HFFc6 (cell line): ENCODE measurements around the gene POFUT2. TPM values are rescaled to one million over a fixed set of nuclear protein-coding genes. Genes with fewer than 3 reads are reported as not detected.

Source experiments
- DNase-seq: peaks from one replicate; pipeline ENCODE4 v3.0.0-alpha.2; 2018
- H3K27ac Mint-ChIP-seq: 2 replicates; pipeline ENCODE4 v1.8.0; 2020; ENCODE audit warnings: mild to moderate bottlenecking, mixed read lengths
- H3K27me3 Mint-ChIP-seq: 2 replicates; pipeline ENCODE4 v1.8.0; 2021; ENCODE audit warnings: mild to moderate bottlenecking, moderate library complexity, mixed read lengths; ENCODE audit not compliant: insufficient read depth
- H3K36me3 Mint-ChIP-seq: 2 replicates; pipeline ENCODE4 v1.8.0; 2021; ENCODE audit warnings: low read depth, mixed read lengths
- H3K4me1 Mint-ChIP-seq: 2 replicates; pipeline ENCODE4 v1.8.0; 2020; ENCODE audit warnings: low read depth, mixed read lengths
- H3K4me3 Mint-ChIP-seq: 2 replicates; pipeline ENCODE4 v1.8.0; 2020; ENCODE audit warnings: mild to moderate bottlenecking, moderate library complexity, mixed read lengths
- H3K9me3 Mint-ChIP-seq: 2 replicates; pipeline ENCODE4 v1.8.0; 2020; ENCODE audit warnings: mild to moderate bottlenecking, mixed read lengths
- CTCF ChIP-seq: fragments of 200-600 bp; sonication (generic); IDR thresholded peaks from 2 replicates; pipeline ENCODE4 v1.5.0; 2021; ENCODE audit warnings: antibody characterized with exemption, mild to moderate bottlenecking
- total RNA-seq, 6 experiments: library from RNA; stranded (reverse); fragmentation: NEBNext Ultra II Directional; extraction: Animal tissue kit (Norgen Biotek cat#: 25700); gene quantifications; 2 replicates in 1 of 6; 3 replicates in 5 of 6; pipeline ENCODE4 v1.2.3, GENCODE V29; 2021

Gene POFUT2
- total RNA-seq, 6 experiments from 2014 or later, result 78.2 to 112 (median 80.3) TPM

GRCh38 chr21:45241357-45241756, 46.3 kb downstream of the POFUT2 start:
- Mint-ChIP-seq H3K4me1 (no peaks in the 10 kb centered on the region), H3K27ac (no peak overlapping the region), H3K27me3 (peaks cover 34% of the 10 kb centered on the region), H3K9me3 (peaks cover 31% of the 10 kb centered on the region), H3K36me3 (peaks cover 20% of the 10 kb centered on the region), H3K4me3 (no peak overlapping the region)
- no peak for TF ChIP-seq CTCF
- DNase-seq, result no peak

GRCh38 chr21:45237401-45237800, 50.3 kb downstream of the POFUT2 start:
- no peak for TF ChIP-seq CTCF
- 0 out of 2 replicates have a peak, but pooled peaks cover 10% of the 10 kb centered on the region for H3K36me3 Mint-ChIP-seq

DNA sequence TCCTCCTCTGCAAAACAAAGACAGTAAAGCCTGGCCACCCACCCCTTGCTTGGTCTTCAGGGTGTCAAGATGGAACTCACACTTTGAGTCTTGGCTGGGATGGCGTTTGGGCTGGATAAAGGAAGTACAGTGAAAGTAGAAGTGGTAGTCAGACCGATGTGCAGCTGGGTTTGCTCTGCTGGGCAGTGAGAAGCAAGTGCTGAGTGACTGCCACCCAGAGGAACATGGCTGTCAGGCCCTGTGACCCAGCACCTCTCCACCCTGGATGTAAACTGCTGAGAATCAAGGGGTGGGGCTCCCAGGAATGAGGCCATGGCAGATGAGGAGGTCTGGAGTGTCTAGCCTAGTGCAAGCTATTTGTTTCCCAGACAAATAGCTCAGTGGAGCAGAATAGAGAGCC, 51.2 kb downstream of the POFUT2 start:
- peaks cover 49% of the 10 kb centered on the region for H3K27me3 Mint-ChIP-seq
- H3K9me3 Mint-ChIP-seq, result peaks cover 2% of the 10 kb centered on the region; the same call in 1 of the 2 replicates
- no peaks in the 10 kb centered on the region for H3K4me1 Mint-ChIP-seq
- TF ChIP-seq CTCF, result no peak; the same call in 1 of the 2 replicates
- 0 out of 2 replicates have a peak, but pooled peaks cover 5% of the 10 kb centered on the region for H3K36me3 Mint-ChIP-seq
- H3K4me3 Mint-ChIP-seq, result no peak overlapping the region
- no peak overlapping the region for H3K27ac Mint-ChIP-seq
- peak; percentile 10 for DNase-seq

More at GRCh38 chr21:45237401-45237800, 50.3 kb downstream of the POFUT2 start:
- Mint-ChIP-seq H3K27me3 (peaks cover 51% of the 10 kb centered on the region), H3K9me3 (peaks cover 11% of the 10 kb centered on the region), H3K4me3 (no peak overlapping the region), H3K27ac (no peak overlapping the region), H3K4me1 (no peaks in the 10 kb centered on the region)
- DNase-seq, result no peak

DNA sequence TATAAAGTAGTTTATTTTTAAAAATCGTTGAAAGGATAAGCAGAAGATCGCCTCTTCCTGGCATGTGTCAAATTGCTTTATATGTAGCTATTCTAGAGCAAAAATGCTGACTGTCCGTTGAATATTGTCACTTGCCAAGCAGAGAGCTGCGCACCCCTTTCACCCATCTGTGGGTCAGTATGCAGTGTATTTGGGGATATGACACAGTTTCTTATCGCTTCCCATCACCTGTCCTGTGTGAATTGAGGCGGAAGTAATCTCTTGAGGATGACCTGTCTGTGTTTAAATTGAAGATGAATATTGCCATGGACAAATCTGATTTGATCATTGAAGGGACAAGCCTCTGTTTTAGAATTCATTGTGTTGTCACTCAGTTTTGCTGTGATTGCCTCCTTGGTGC, 52.2 kb downstream of the POFUT2 start:
- no peaks in the 10 kb centered on the region for H3K4me1 Mint-ChIP-seq

GRCh38 chr21:45234965-45235364, 52.7 kb downstream of the POFUT2 start:
- no peaks in the 10 kb centered on the region for H3K9me3 Mint-ChIP-seq
- 0 out of 2 replicates have a peak, but pooled peaks cover 5% of the 10 kb centered on the region for H3K36me3 Mint-ChIP-seq
- no peaks in the 10 kb centered on the region for H3K4me1 Mint-ChIP-seq
- TF ChIP-seq CTCF, result no peak
- H3K4me3 Mint-ChIP-seq, result no peak overlapping the region
- H3K27ac Mint-ChIP-seq, result no peak overlapping the region
- H3K27me3 Mint-ChIP-seq, result peaks cover 48% of the 10 kb centered on the region
- DNase-seq, result no peak

More for the DNA sequence above, 52.2 kb downstream of the POFUT2 start:
- no peak for DNase-seq
- H3K9me3 Mint-ChIP-seq, result no peaks in the 10 kb centered on the region
- no peak for TF ChIP-seq CTCF
- H3K4me3 Mint-ChIP-seq, result no peak overlapping the region
- no peak overlapping the region for H3K27ac Mint-ChIP-seq
- H3K36me3 Mint-ChIP-seq, result 0 out of 2 replicates have a peak, but pooled peaks cover 5% of the 10 kb centered on the region
- peaks cover 46% of the 10 kb centered on the region for H3K27me3 Mint-ChIP-seq
